Globus pallidus (tissue), 1 donor: Measurements from ENCODE around the gene ARHGAP45.
"Not testable (repeated sequence)": the region's sequence is repeated elsewhere in the genome, so short reads cannot be mapped to it uniquely, and the experiment has no call there.

ENCODE experiments used
- DNase-seq: peaks from one replicate; pipeline ENCODE4 v3.0.0-alpha.2; 2015; ENCODE audit warnings: low spot score

Gene ARHGAP45

DNA sequence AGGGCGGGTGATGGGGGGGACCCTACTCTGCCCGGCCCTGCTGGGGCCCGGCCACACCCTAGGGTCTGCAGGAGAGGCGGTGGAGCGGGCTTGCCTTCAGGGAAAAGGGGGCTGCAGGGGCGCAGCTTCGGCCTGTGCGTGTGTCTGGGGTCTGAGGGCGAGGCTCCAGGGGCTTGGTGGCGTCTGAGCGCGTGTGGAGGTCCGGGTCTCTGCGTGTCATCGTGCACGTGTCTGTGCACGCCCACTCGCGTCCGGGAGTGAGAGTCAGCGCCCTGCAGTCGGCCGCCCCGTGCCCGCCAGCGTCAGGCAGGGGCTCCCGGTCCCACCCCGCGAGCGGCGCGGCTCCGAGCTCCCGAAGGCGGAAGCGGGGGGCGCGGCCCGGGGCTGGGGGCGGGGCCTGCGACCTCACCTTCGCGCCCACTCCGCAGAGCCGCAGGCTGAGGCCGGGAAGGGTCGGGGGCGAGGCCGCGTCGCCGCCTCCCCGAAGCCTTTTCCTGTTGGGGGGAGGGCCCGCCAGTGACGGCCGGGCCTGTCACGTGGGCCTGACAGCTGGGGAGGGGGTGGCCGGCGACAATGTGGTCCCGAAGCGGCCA is at the start of gene ARHGAP45:
Gene ARHGAP45, plus strand, starts transcription at position 420 of the 593 bp plus-strand sequence. CDS start 239 bp downstream, outside the sequence.
- no peak for DNase-seq

DNA sequence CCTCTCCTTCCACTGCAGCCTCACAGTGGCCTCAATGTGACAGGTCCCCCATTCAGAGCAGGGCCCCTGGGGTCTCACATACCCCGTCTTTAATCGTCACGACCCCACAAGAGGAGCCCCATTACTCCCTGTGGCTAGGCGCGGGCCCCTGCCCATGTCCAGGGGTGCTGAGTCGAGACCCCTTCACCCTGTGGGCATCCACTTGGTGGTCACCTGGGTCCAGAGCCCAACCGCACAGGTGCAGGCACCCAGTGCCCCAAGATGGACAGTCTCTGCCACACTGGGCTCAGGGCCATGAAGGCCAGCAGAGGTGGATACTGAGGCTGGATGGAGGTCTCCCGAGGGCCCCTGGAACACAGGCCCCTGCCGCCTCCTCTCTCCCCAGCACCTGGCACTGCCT is 49.1 kb upstream of the ARHGAP45 start:
- no peak for DNase-seq

DNA sequence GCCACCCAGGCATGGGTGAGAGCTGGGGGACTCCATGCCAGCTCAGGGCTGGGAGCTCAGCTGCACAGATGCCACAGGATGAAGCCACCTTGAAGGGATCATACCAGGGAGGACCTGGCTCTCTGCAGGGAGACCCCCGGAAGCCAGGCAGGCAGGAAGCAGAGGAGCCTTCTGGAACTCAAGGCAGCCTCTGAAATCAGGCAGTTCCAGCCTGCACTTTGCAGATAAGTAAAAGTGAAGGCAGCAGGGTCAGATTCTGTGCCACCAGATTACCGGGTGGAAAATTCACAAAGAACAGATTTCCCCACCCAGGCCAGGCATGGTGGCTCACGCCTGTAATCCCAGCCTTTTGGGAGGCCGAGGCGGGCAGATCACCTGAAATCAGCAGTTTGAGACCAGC is 48.6 kb upstream of the ARHGAP45 start:
- no peak for DNase-seq

DNA sequence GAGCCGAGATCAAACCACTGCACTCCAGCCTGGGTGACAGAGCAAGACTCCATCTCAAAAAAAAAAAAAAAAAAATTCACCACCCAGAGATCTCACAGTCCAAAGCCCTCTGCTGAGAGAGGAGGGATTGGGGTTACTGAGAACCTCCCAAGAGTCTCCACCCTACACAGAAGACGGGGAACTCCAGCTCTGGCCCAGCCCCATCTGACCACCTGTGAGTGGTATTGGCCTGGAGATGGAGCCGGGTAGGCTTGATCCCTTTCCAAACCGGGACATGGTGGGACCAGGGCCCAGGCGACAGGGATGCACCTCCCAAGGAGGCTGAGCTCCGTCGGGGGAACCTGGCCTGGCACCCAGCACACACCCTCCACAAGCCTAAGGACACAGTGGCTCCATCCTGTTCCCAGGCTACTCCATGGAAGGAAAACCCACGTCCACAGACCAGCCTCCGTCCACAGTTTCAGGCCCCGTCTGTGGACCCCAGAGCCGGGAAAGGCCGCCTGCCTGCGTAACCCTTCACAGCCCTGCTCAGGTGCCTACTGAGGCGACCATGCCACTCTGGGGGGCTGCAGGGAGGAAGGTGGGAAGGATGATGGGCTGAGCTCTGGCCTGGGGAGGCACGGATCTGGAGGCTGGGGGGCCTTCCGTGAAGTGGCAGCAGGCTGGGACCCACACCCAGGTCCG is 47.9 kb upstream of the ARHGAP45 start:
- no peak for DNase-seq

GRCh38 chr19:1019616-1019961 is 47.4 kb upstream of the ARHGAP45 start:
- no peak for DNase-seq

DNA sequence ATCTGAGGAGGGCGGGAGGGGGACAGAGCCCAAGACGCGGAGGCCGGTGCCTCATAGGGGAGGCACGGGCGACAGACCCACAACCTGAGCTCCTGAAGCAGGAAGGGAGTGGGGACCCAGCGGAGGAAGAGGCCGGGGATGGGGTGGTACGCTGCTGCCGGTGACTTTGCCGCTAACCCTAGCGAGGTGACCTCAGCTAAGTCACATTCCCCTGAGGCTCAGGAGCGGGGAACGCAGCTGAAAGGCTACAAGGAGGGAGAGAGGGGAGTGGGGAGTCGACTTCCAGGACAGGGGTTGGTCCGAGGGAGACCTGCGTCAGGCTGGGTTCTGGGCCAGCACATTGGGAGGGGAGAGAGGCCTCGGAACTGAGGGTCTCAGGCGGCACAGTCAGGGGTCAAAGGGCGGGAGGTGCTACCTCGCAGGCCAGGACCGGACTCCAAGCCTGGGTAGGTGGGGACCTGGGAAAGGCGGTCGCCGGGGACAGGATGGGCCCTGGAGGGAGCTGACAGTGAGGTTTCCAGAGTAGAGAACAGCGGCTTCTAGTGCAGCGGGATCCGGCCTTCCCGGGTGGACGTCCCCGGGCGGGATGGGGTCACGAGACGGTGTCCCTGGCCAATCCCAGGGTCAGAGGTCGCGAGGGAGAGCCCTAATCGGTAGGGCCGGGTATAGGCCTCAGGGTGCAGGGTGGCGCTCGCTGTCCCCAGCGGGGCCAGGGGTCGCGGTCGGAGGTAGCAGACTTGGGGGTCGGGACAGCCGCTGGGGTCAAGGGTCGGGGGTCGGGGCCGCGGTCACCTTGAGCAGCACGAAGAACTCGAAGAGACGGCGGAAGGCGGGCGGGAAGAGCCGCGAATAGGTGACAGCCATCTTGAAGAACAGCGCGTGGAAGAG is 46.7 kb upstream of the ARHGAP45 start:
- no peak for DNase-seq

GRCh38 chr19:1020868-1021425 is 46.0 kb upstream of the ARHGAP45 start, which contains the start of gene TMEM259:
Gene TMEM259 (minus strand): TSS chr19:1021123. CDS start chr19:1020996, 127 bp downstream.
- DNase-seq: peak; percentile 98

GRCh38 chr19:1023883-1024188 is 43.1 kb upstream of the ARHGAP45 start:
- DNase-seq: not testable (repeated sequence)

- DNase-seq: not testable (repeated sequence)
Observed at GRCh38 chr19:1025080-1025479, 41.9 kb upstream of the ARHGAP45 start.

DNA sequence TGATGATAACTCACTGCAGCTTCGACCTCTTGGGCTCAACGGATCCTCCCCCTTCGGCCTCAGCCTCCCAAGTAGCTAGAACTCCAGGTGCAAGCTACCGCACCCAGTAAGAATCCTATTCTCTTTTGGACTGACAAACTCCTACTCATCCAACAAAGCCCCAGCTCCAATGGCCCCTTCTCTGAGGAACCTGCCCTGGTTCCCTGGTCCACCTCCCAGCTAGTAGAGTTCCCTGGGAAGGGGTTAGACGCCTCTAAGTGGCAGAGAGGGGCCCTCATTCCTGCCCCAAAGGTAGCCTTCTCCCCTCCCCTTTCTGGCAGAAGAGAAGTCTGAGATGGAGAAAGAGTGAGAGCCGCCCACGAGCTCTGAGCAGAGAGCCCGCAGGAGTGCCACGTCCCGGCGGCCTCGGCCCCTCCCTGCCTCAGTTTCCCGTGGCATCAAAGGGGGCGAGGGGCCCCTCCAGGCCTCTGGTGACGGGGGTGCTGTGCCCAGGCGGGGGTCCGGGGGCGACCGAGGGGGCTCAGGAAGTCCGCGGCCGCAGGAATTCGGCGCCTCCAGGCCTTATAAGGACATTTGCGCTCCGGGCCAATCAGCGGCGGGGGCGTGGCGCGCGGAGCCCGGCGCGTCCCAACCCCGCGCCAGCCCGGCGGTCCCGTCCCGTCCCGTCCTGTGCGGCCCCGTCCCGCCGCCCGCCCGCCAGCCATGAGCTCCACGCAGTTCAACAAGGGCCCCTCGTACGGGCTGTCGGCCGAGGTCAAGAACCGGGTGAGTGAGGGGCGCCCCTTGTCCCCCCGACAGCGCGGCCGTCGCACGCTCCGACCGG is 40.8 kb upstream of the ARHGAP45 start, which contains the start of gene CNN2:
Gene CNN2, plus strand, starts transcription at position 649 of the 823 bp plus-strand sequence. Its CDS starts 54 bp downstream, at position 703.
- DNase-seq: no peak

DNA sequence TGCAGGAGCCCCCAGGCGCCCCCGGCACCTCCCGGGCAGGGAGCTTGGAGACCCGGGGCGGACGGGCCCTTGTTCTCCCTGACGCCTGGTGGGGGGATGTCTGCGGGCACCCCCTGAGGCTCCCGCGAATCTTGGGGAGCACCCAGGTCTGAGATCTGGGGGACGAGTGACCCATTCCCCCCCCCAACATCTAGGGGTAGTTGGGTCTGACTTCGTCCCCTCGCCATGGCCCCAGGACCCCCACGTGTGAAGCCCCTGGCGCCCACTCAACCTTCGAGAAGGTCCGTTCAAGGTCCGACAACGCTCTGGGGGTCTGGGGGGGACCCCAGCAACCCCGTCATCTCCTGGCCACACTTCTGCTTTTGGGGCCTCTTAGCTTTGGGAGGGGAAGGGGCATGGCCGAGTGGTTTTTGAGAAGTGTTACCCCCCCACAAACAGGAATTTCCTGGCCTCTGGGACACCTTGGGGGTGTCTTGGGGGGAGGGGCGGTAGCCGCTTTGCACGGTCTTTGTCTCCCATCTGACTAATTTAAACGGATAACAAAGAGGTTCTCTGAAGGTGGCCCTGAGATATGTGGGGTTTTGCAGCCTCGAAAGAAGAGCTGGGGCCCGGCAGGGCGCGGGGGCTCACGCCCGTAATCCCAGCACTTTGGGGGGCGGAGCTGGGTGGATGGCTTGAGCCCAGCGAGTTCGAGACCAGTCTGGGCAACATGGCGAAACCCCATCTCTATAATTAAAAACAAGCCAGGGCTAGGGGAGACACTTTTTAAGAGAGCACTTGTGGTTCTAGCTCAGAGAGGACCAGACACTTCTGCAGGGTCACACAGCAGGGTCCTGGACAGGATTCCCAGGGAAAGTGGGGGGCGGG is 40.0 kb upstream of the ARHGAP45 start:
- DNase-seq: no peak

DNA sequence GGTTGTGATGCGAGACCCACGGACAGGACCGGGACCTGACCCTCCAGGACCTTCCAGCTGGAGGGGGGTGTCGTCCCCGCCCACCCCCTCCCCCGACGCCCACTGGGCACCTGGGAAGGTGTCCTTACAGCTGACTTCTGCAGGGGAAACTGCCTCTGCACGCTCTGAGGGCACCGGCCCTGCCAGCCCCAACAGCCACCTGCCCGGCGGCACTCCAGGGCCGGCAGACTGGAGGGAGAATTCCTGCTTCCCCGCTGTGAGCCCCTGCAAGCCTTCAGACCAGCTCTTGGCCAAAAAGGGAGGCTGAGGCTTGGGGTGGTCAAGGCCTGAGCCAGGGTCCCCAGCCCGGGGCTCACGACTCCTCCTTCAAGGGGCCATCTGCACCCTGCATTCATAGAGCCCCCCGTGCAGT is 39.3 kb upstream of the ARHGAP45 start:
- DNase-seq: no peak

GRCh38 chr19:1028062-1028926 is 38.7 kb upstream of the ARHGAP45 start:
- no peak for DNase-seq

GRCh38 chr19:1032264-1032867 is 34.6 kb upstream of the ARHGAP45 start:
- no peak for DNase-seq

DNA sequence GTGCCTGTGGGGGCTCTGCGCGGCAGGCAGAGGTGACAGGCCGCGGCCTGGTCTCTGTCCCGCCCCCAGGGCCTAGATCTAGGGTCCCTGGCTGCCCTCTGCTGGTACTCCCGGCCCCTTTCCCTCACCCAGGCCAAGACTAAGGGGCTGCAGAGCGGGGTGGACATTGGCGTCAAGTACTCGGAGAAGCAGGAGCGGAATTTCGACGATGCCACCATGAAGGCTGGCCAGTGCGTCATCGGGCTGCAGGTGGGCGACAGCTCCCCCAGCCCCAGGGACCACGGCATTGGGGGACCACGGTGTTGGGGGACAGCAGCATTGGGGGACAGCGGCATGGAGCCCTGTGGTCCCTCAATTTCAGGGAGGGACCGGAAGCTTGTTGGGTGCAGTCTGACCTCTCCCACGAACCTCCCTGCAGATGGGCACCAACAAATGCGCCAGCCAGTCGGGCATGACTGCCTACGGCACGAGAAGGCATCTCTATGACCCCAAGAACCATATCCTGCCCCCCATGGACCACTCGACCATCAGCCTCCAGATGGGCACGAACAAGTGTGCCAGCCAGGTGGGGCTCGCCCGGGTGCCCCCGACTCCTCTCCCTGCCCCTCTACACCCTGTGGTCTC is 30.9 kb upstream of the ARHGAP45 start:
- no peak for DNase-seq

- no peak for DNase-seq
Observed at GRCh38 chr19:1037621-1038064, 29.3 kb upstream of the ARHGAP45 start.

- DNase-seq: no peak
Observed at GRCh38 chr19:1038978-1039645, 27.9 kb upstream of the ARHGAP45 start.
